NK-92 (cell line): ENCODE results near the gene PTMA.
"Not testable (repeated sequence)": the region's sequence is repeated elsewhere in the genome, so short reads cannot be mapped to it uniquely, and the experiment has no call there.

Experiments
- DNase-seq: peaks from one replicate; lab custom pipeline; 2025; ENCODE audit not compliant: unreplicated experiment; lab: John Stamatoyannopoulos, UW

PTMA gene

GRCh38 chr2:231714639-231715498, 6.5 kb downstream of the PTMA start:
- no peak for DNase-seq

- DNase-seq = no peak
These were observed 7.1 kb downstream of the PTMA start for GRCh38 chr2:231715499-231715837.

GRCh38 chr2:231715988-231716616, 7.8 kb downstream of the PTMA start:
- DNase-seq = no peak

- DNase-seq = no peak
These were observed 8.4 kb downstream of the PTMA start for GRCh38 chr2:231716666-231717280.

- no peak for DNase-seq
These were observed 9.2 kb downstream of the PTMA start for GRCh38 chr2:231717281-231718171.

GRCh38 chr2:231718799-231719198, 10.5 kb downstream of the PTMA start:
- no peak for DNase-seq

- DNase-seq = no peak
These were observed 12.1 kb downstream of the PTMA start for GRCh38 chr2:231720292-231720986.

- no peak for DNase-seq
These were observed 13.0 kb downstream of the PTMA start for GRCh38 chr2:231720987-231721966.

- DNase-seq = no peak
These were observed 14.5 kb downstream of the PTMA start for GRCh38 chr2:231722721-231723307.

GRCh38 chr2:231725476-231725875, 17.2 kb downstream of the PTMA start:
- DNase-seq = no peak

GRCh38 chr2:231726276-231726675, 18.0 kb downstream of the PTMA start:
- DNase-seq = no peak

GRCh38 chr2:231727621-231728020, 19.3 kb downstream of the PTMA start:
- DNase-seq = no peak

GRCh38 chr2:231732604-231733003, 24.3 kb downstream of the PTMA start:
- no peak for DNase-seq

- no peak for DNase-seq
These were observed 29.4 kb downstream of the PTMA start for GRCh38 chr2:231737761-231738160.

- DNase-seq = no peak
These were observed 35.2 kb downstream of the PTMA start for GRCh38 chr2:231743376-231744116.

- no peak for DNase-seq
These were observed 37.1 kb downstream of the PTMA start for GRCh38 chr2:231745303-231746038.

GRCh38 chr2:231748153-231748896, 40.0 kb downstream of the PTMA start:
- DNase-seq = not testable (repeated sequence)
